ENCODE results near the gene FAM20C. TPM values are rescaled to one million over a fixed set of nuclear protein-coding genes. Genes with fewer than 3 reads are reported as not detected.

FAM20C gene
- total RNA-seq, 1 experiment from 2014 or later, result 62.4 TPM

GRCh38 chr7:255038-255435 lies 62.7 kb downstream of the FAM20C start:
- ChIA-PET CTCF (no interaction called here), POLR2A (no interaction called here)
- H3K4me3 ChIP-seq (ENCODE audit: low read depth in 2 of 2, low read length in 2 of 2), result no peak overlapping the region
- intact Hi-C loops (cut with micrococcal nuclease; ENCODE audit: unreplicated experiment) (no loop called here), in situ Hi-C loops (cut with HindIII; ENCODE audit: low pct_unique_long_range_greater_than_20kb, low sequenced_read_pairs) (no loop called here)
- H3K36me3 ChIP-seq (ENCODE audit: control insufficient read depth, insufficient read depth, low read length), result no peaks in the 10 kb centered on the region
- no peak overlapping the region for H3K27ac ChIP-seq (ENCODE audit: low read length)
- H3K27me3 ChIP-seq (ENCODE audit: control insufficient read depth, insufficient read depth, low read length), result no peaks in the 10 kb centered on the region
- H3K4me1 ChIP-seq (ENCODE audit: control insufficient read depth, insufficient read depth, low read length), result no peaks in the 10 kb centered on the region
- DNase-seq (ENCODE audit: low read depth, low spot score) (no peak), ATAC-seq (no peak)
- H3K9me3 ChIP-seq (ENCODE audit: control insufficient read depth, insufficient read depth, low read depth, low read length), result no peaks in the 10 kb centered on the region
- no TSS peak for BruUV-seq (replicated peaks)
- TF ChIP-seq REST (IDR thresholded peaks at IDR 0.05; ENCODE audit: insufficient read depth in 1 of 2, low read depth in 2 of 2, low read length in 1 of 2) (no peak), CTCF (IDR thresholded peaks at IDR 0.05) (no peak), TCF7L2 (IDR thresholded peaks at IDR 0.05; ENCODE audit: low read depth, low read length) (no peak), POLR2AphosphoS5 (IDR thresholded peaks at IDR 0.05; ENCODE audit: low read depth, low read length) (no peak), SIN3A (IDR thresholded peaks at IDR 0.05; ENCODE audit: borderline replicate concordance, insufficient read depth, low read depth, low read length) (no peak)

- POLR2A ChIA-PET, result no interaction called here
- no peaks in the 10 kb centered on the region for H3K36me3 ChIP-seq (ENCODE audit: control insufficient read depth, insufficient read depth, low read length)
- TF ChIP-seq POLR2AphosphoS5 (IDR thresholded peaks at IDR 0.05; ENCODE audit: low read depth, low read length) (no peak), TCF7L2 (IDR thresholded peaks at IDR 0.05; ENCODE audit: low read depth, low read length) (no peak), SIN3A (IDR thresholded peaks at IDR 0.05; ENCODE audit: borderline replicate concordance, insufficient read depth, low read depth, low read length) (no peak)
- H3K4me3 ChIP-seq (ENCODE audit: low read depth in 2 of 2, low read length in 2 of 2), result no peak overlapping the region
- no TSS peak for BruUV-seq (replicated peaks)
- no peak overlapping the region for H3K27ac ChIP-seq (ENCODE audit: low read length)
- intact Hi-C loops (cut with micrococcal nuclease; ENCODE audit: unreplicated experiment), result no loop called here
- no peaks in the 10 kb centered on the region for H3K27me3 ChIP-seq (ENCODE audit: control insufficient read depth, insufficient read depth, low read length)
- H3K4me1 ChIP-seq (ENCODE audit: control insufficient read depth, insufficient read depth, low read length), result no peaks in the 10 kb centered on the region
- no peak for ATAC-seq
- CTCF ChIA-PET, result interaction anchor here (0.6 kb wide), 1 partner anchor 135 kb away, joined by 5 read pairs; no protein-coding TSS in a partner anchor
- no peaks in the 10 kb centered on the region for H3K9me3 ChIP-seq (ENCODE audit: control insufficient read depth, insufficient read depth, low read depth, low read length)
- in situ Hi-C loops (cut with HindIII; ENCODE audit: low pct_unique_long_range_greater_than_20kb, low sequenced_read_pairs), result no loop called here
- DNase-seq (ENCODE audit: low read depth, low spot score), result no peak
These were observed 63.5 kb downstream of the FAM20C start for GRCh38 chr7:255721-256361.

GRCh38 chr7:256461-256940 lies 64.1 kb downstream of the FAM20C start:
- ChIA-PET POLR2A (no interaction called here), CTCF (no interaction called here)
- ATAC-seq (no peak), DNase-seq (ENCODE audit: low read depth, low spot score) (no peak)
- no peaks in the 10 kb centered on the region for H3K9me3 ChIP-seq (ENCODE audit: control insufficient read depth, insufficient read depth, low read depth, low read length)
- H3K4me3 ChIP-seq (ENCODE audit: low read depth in 2 of 2, low read length in 2 of 2), result no peak overlapping the region
- intact Hi-C loops (cut with micrococcal nuclease; ENCODE audit: unreplicated experiment) (no loop called here), in situ Hi-C loops (cut with HindIII; ENCODE audit: low pct_unique_long_range_greater_than_20kb, low sequenced_read_pairs) (no loop called here)
- no peaks in the 10 kb centered on the region for H3K27me3 ChIP-seq (ENCODE audit: control insufficient read depth, insufficient read depth, low read length)
- TF ChIP-seq CTCF (IDR thresholded peaks at IDR 0.05) (no peak), REST (IDR thresholded peaks at IDR 0.05; ENCODE audit: insufficient read depth in 1 of 2, low read depth in 2 of 2, low read length in 1 of 2) (no peak), SIN3A (IDR thresholded peaks at IDR 0.05; ENCODE audit: borderline replicate concordance, insufficient read depth, low read depth, low read length) (no peak)
- no peaks in the 10 kb centered on the region for H3K36me3 ChIP-seq (ENCODE audit: control insufficient read depth, insufficient read depth, low read length)
- H3K27ac ChIP-seq (ENCODE audit: low read length), result no peak overlapping the region
- no TSS peak for BruUV-seq (replicated peaks)
- no peaks in the 10 kb centered on the region for H3K4me1 ChIP-seq (ENCODE audit: control insufficient read depth, insufficient read depth, low read length)

All from Panc1 (cell line).